G401.6 (cell line): ENCODE data around the gene PSMC1.

Source experiments
- FAIRE-seq: peaks from 2 replicates; lab custom pipeline; 2012; peaks lifted over from hg19 to GRCh38; lab: Jason Lieb, UNC

Gene PSMC1

DNA sequence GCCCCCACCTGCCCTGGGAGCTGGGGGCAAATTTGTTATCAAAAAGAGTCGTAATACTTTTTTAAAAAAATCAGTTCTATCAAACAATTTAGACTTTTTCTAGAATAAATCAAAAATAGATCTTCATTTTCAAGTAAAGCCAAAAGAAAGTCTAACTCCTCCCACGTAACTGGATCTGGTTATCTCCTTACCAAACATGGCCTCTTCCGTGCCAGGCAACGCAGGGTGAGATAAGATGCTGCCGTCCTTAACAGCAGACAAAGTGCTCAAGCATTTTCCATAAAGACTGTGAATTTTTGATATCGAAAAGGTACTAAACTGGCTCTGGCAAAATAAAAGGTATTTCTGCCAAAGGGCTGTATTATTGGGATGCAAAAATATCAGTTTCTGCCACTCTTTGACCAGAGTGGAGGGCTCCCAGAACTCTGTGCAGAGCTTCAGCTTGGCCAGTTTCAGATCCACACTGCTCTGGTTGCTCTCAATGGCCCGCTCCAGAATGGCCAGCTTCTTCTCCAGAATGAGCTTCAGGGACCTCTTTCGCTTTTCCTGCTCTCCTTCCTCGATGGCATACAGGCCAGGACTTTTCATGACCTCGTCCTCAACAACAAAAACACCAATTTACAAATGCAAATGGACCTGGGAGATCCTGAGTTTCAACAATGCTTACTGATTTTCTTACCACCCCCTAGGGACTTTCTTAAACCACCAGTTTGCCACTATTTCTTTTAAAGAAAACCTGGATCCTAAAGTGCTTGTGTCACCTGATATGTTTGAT, 46.4 kb downstream of the PSMC1 start:
- FAIRE-seq: no peak

DNA sequence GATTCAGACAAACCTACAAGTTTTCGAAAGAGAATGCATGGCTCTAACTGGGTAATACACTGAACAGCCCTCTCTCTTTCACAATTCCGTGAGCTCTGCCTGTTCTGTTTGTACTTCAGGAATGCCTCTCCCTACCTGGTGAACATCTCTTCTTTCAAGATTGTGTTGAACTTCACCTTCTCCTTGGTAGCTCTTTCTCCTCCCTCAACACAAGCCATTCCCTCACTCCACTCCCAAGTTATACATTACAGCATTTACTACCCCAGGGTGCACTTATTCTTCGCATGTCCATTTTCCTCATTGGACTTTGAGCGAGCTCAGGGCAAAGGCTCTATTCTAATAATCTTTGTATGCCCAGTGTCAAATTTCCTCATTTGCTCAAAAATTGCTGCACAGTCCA, 47.1 kb downstream of the PSMC1 start:
- no peak for FAIRE-seq

DNA sequence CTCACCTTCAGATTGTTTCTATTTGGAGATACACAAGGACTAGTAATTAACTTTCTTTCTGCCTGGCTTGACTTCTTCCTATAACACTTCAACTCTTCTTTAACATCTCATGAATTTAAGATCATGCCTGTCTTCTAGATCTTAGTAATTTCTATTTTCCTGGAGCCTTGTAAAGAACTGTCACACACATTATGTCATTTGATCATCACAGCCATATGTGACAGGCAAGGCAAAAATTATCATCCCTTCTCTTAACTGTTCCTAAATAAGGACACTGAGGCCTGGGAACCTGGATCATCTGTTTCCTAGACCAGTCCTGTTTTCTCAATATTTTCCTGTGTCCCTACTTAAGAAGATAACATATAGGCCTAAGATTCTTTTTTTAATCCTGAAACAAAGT, 48.1 kb downstream of the PSMC1 start:
- no peak for FAIRE-seq

- FAIRE-seq: no peak
Observed at GRCh38 chr14:90305176-90305601, 48.8 kb downstream of the PSMC1 start.

GRCh38 chr14:90308561-90308960, 52.2 kb downstream of the PSMC1 start:
- no peak for FAIRE-seq

GRCh38 chr14:90317286-90317685, 60.9 kb downstream of the PSMC1 start:
- FAIRE-seq: no peak

DNA sequence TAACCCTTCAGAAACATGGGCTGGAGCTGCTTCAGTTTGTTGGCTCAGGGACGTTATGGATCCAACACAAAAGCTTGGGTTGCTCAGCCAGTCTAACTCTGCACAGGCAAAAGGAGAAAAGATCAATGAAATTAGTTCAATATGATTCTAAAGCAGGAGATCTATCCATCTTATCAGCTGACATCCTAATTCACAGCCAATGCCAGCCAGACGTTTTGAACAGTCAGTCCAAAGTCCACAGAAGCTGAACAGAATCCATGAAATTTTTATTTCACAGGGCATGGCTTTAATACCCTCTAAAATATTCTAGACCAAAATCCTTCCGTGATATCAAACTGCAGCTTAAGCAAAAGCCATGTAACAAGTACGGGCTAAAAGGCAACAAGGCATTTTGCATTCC, 61.7 kb downstream of the PSMC1 start:
- FAIRE-seq: no peak

- FAIRE-seq: no peak
Observed at GRCh38 chr14:90319173-90319572, 62.8 kb downstream of the PSMC1 start.

- no peak for FAIRE-seq
Observed at GRCh38 chr14:90319634-90320541, 63.5 kb downstream of the PSMC1 start.

- FAIRE-seq: no peak
Observed at GRCh38 chr14:90321891-90322290, 65.5 kb downstream of the PSMC1 start.
